ENCODE results near the gene GPR62.
"Not testable (repeated sequence)": the region's sequence is repeated elsewhere in the genome, so short reads cannot be mapped to it uniquely, and the experiment has no call there.

The GPR62 gene

DNA sequence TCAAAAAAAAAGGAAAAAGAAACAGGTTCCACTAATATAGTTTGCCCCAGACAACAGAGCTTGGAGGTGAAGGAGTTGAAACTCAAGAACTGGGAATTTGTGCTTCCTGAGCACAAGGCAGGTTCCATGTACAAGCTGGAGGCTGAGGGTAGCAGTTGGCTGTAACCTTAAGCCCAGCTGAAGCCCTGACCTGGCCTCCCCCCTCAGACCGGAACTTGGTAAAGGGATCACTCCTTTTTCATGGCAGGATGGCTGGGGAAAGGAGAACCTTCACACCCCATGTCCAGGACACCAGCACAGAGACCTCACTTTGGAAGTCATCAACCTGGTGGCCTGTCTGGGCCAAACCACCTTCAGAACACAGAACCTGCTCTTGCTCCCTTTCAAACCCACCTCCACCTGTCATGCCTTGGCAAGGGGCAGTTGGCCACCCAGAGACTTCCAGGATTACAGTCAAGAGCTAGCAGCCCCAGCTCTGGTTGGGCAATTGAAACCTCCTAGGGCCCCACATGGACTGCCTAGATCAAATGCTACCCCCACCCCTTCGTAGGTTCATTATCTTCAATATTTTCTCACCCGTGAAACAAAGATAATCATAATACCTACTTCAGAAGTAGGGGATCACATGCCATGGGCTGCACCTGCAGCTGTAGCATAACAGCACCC lies 37.0 kb downstream of the GPR62 start:
- no peak for DNase-seq (ENCODE audit: low read depth in 3 of 3)

GRCh38 chr3:51993657-51994056 lies 38.5 kb downstream of the GPR62 start:
- not testable (repeated sequence) for DNase-seq (ENCODE audit: low read depth in 3 of 3)

GRCh38 chr3:51994530-51994929 lies 39.3 kb downstream of the GPR62 start:
- DNase-seq (ENCODE audit: low read depth in 3 of 3), result no peak

GRCh38 chr3:51995346-51996163 lies 40.4 kb downstream of the GPR62 start, which contains the start of gene RPL29:
Gene RPL29, minus strand, starts transcription at chr3:51995895. Its CDS starts 434 bp downstream, at chr3:51995461.
- DNase-seq (ENCODE audit: low read depth in 3 of 3), result peak; percentile 86 to 87 (median 87)

GRCh38 chr3:51997172-51997571 lies 42.0 kb downstream of the GPR62 start:
- DNase-seq (ENCODE audit: low read depth in 3 of 3), result no peak

- no peak for DNase-seq (ENCODE audit: low read depth in 3 of 3)
These were observed 42.9 kb downstream of the GPR62 start for GRCh38 chr3:51997935-51998596.

- no peak for DNase-seq (ENCODE audit: low read depth in 3 of 3)
These were observed 43.6 kb downstream of the GPR62 start for GRCh38 chr3:51998774-51999173.

DNA sequence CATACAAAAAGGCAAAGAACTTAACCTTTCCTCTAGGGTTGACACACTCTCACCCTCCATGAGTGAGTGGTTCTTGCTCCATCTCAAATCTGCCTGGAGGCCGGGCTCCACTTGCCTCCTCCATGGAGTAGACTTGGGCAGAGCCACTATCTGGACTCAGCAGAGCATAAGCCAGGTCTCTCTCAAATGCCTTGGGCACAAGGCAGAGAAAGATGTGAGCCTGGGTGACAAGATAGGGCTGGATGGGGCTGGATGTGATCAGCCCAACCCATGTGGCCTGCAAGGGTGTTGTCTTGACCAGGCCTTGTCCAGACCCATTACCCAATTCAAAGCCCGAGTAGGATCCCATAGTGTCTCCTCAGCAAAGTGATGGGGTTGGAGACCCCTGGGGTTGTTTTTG lies 44.7 kb downstream of the GPR62 start:
- DNase-seq (ENCODE audit: low read depth in 3 of 3), result no peak

DNA sequence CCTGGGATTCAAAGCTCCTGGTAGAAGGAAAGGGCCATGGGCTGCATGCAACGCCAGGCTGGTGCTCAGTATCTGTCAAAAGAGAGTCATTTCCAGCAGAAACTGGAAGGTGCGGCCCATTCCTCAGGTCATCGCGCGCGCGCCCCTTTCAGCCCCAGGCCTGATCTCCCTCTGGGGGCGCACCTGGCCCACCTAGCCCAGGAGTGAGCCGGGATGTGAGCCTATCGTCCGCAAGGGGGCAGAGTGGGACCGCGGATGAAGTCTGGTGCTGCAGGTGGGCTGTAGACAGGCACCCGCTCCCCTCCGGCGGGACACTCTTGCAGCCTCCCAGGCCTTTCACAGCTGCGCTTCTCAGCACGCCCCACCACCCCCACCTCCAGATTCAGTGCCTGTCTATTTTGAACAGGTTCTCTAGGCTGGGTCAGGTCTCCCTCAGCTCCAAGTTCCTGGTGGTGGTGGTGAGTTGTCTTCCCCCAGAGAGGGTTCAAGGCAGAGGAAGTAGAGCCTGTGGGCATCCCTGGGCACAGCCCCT lies 46.3 kb downstream of the GPR62 start:
- DNase-seq (ENCODE audit: low read depth in 3 of 3), result peak; percentile 63 to 75 (median 72)

GRCh38 chr3:52002748-52003147 lies 47.6 kb downstream of the GPR62 start:
- DNase-seq (ENCODE audit: low read depth in 3 of 3), result no peak

DNA sequence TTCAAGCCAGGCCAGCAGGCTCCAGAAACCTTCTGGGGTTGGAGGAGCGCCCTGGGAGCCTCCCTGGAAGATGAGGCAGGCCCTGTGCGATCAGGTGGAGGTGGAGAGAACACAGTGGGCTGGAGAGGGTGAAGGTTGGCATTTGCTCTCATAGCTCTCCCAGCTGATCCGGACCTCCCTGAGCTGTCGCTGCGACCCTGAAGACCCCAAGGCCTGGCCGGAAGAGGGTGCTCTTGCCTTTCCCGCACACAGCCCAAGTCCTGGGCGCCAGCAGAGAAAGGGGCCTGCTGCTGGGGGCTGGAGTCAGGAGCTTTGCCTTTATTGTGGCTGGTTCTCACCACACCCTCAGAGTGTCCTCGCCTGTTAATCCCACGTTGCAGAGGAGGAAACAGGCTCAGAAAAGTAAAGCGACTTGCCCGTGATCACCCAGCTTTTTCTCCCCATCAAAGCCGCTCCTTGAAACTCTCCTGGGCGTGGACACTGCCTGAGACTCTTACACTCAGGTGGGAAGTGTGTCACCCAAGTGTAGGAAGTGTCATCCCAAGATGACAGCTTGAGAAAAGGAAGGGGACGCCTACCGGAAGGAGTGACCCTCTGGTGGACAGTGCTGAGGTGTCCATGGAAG lies 49.1 kb downstream of the GPR62 start:
- DNase-seq (ENCODE audit: low read depth in 3 of 3), result no peak

GRCh38 chr3:52004906-52005395 lies 49.8 kb downstream of the GPR62 start:
- DNase-seq (ENCODE audit: low read depth in 3 of 3), result no peak

DNA sequence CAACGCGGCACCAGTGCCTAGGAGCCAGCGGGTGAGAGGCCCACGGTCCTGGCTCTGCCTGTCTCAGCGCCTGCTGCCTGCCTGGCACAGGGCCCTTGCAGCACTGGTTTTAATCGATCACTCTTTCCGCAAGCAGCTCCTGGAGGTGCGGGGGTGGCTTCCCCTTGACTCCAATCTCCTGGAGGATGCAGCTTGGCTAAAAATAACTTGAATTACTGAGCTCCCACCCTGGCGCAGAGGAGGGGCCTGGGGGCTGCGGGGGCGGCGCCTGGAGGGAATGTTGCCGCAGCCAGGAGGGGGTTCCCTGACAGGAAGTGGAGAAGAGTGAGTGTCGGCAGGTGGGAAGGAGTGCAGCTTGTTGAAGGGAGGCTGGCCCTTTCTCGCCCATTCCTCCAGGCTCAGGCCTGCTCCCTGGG lies 50.4 kb downstream of the GPR62 start:
- DNase-seq (ENCODE audit: low read depth in 3 of 3), result no peak

- DNase-seq (ENCODE audit: low read depth in 3 of 3), result no peak
These were observed 51.0 kb downstream of the GPR62 start for GRCh38 chr3:52006017-52006819.

- DNase-seq (ENCODE audit: low read depth in 3 of 3), result no peak
These were observed 51.6 kb downstream of the GPR62 start for GRCh38 chr3:52006820-52007133.
